Measurements from ENCODE around the gene MUS81.

GRCh38 chr11:65850217-65851082, 9.8 kb upstream of the MUS81 start:
- TF ChIP-seq CTCF (IDR thresholded peaks at IDR 0.05; ENCODE audit: low read length) = no peak
- no peak for TF ChIP-seq EZH2phosphoT487 (IDR thresholded peaks at IDR 0.05; ENCODE audit: low read length)
